ENCODE measurements around the gene ZNF81. TPM values are rescaled to one million over a fixed set of nuclear protein-coding genes. Genes with fewer than 3 reads are reported as not detected.

ZNF81 gene
- total RNA-seq, 1 experiment from 2014 or later, result 4.8 TPM

DNA sequence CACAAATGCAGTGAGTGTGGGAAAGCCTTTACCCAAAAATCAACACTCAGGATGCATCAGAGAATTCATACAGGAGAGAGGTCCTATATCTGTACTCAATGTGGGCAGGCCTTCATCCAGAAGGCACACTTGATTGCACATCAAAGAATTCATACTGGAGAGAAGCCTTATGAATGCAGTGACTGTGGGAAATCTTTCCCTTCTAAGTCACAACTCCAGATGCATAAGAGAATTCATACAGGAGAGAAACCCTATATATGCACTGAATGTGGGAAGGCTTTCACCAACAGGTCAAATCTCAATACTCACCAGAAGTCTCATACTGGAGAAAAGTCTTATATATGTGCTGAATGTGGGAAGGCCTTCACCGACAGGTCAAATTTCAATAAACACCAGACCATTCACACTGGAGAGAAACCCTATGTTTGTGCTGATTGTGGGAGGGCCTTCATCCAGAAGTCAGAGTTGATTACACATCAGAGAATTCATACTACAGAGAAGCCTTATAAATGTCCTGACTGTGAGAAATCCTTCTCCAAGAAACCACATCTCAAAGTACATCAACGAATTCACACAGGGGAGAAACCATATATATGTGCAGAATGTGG, 79.3 kb downstream of the ZNF81 start:
- TF ChIP-seq ZNF274 (IDR thresholded peaks at IDR 0.05; ENCODE audit: low read depth, low read length), result peak; percentile 53
- TF ChIP-seq, protein P1, sequence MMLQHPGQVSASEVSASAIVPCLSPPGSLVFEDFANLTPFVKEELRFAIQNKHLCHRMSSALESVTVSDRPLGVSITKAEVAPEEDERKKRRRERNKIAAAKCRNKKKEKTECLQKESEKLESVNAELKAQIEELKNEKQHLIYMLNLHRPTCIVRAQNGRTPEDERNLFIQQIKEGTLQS (IDR thresholded peaks at IDR 0.05), result no peak
- Histone ChIP-seq H3K27me3 (ENCODE audit: insufficient read depth, low read length) (no peaks in the 10 kb centered on the region), H3K9me3 (ENCODE audit: control insufficient read depth in 1 of 2, insufficient read depth in 1 of 2, low read depth in 1 of 2, low read length in 2 of 2) (no peaks in the 10 kb centered on the region), H2AFZ (ENCODE audit: low read depth, low read length, poor library complexity, severe bottlenecking) (no peak overlapping the region), H3K9me2 (ENCODE audit: insufficient read depth) (no peaks in the 10 kb centered on the region), H3K4me2 (ENCODE audit: low read length) (no peak overlapping the region), H3K4me3 (replicated peaks in 1 of 2; ENCODE audit: low read depth in 1 of 2, low read length in 2 of 2) (no peak overlapping the region), H4K20me1 (ENCODE audit: insufficient read depth) (no peaks in the 10 kb centered on the region), H3K4me1 (ENCODE audit: control insufficient read depth in 1 of 2, insufficient read depth in 2 of 2, low read length in 2 of 2) (no peaks in the 10 kb centered on the region), H3K27ac (ENCODE audit: low read depth, low read length) (no peak overlapping the region), H3K9ac (ENCODE audit: low read length) (no peak overlapping the region), H3K36me3 (ENCODE audit: control insufficient read depth in 1 of 2, insufficient read depth in 2 of 2, low read length in 2 of 2) (no peaks in the 10 kb centered on the region), H3K79me2 (ENCODE audit: insufficient read depth, low read length) (no peaks in the 10 kb centered on the region)
- BruUV-seq (replicated peaks), result no TSS peak
- RAD21 ChIA-PET (ENCODE audit: low non-redundant PET in 1 of 2, low total read pairs in 2 of 2, uncharacterized antibody in 2 of 2, unreplicated experiment in 2 of 2), result no interaction called here
- DNase-seq (ENCODE audit: low read depth, low spot score) (no peak), ATAC-seq (no peak)
- intact Hi-C loops (cut with micrococcal nuclease), result no loop called here
- CTCF ChIA-PET, result no interaction called here
- POLR2A ChIA-PET, result no interaction called here

DNA sequence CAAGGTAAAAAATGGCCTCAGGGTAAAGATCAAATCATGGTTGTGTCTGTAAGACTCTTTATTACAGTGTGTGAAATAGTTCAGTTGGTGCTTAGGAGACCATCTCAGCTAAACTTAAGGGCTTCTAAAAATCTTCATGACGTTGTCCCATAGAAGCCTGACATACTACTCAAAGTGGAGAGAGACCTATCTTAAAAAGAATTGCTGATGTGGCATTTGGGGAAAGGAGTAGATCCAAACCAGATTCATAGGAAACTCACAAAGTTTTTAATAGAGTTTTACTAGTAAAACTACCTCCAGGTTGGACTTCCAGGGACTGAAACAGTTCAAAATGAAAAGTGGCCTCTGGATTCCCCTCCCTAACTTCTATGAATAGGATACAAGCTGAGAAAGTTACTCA, 81.6 kb downstream of the ZNF81 start:
- no peak for TF ChIP-seq RAD21 (IDR thresholded peaks at IDR 0.05; ENCODE audit: low read depth)
- TF ChIP-seq, protein P2, sequence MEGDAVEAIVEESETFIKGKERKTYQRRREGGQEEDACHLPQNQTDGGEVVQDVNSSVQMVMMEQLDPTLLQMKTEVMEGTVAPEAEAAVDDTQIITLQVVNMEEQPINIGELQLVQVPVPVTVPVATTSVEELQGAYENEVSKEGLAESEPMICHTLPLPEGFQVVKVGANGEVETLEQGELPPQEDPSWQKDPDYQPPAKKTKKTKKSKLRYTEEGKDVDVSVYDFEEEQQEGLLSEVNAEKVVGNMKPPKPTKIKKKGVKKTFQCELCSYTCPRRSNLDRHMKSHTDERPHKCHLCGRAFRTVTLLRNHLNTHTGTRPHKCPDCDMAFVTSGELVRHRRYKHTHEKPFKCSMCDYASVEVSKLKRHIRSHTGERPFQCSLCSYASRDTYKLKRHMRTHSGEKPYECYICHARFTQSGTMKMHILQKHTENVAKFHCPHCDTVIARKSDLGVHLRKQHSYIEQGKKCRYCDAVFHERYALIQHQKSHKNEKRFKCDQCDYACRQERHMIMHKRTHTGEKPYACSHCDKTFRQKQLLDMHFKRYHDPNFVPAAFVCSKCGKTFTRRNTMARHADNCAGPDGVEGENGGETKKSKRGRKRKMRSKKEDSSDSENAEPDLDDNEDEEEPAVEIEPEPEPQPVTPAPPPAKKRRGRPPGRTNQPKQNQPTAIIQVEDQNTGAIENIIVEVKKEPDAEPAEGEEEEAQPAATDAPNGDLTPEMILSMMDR (IDR thresholded peaks at IDR 0.05 in 2 of 3, conservative IDR thresholded peaks at IDR 0.05 in 1 of 3; ENCODE audit: borderline replicate concordance in 1 of 3, insufficient read depth in 1 of 3, low read depth in 2 of 3, low read length in 2 of 3), result no peak
- no peak for TF ChIP-seq ZNF274 (IDR thresholded peaks at IDR 0.05; ENCODE audit: low read depth, low read length)
- TF ChIP-seq YY1 (IDR thresholded peaks at IDR 0.05; ENCODE audit: extremely low read depth, insufficient replicate concordance, low read depth, low read length), result no peak
- no peak for TF ChIP-seq EZH2 (IDR thresholded peaks at IDR 0.05)
- no peak for TF ChIP-seq POLR2AphosphoS5 (IDR thresholded peaks at IDR 0.05; ENCODE audit: low read depth, low read length)
- no peak for TF ChIP-seq SRF (IDR thresholded peaks at IDR 0.05; ENCODE audit: low read depth)
- TF ChIP-seq EGR1 (IDR thresholded peaks at IDR 0.05; ENCODE audit: low read depth), result no peak
- no peak for TF ChIP-seq SP1 (IDR thresholded peaks at IDR 0.05; ENCODE audit: low read depth)
- no peak for TF ChIP-seq ELF1 (IDR thresholded peaks at IDR 0.05; ENCODE audit: borderline replicate concordance, low read depth)
- TF ChIP-seq EZH2phosphoT487 (IDR thresholded peaks at IDR 0.05; ENCODE audit: borderline replicate concordance), result no peak
- TF ChIP-seq, protein P1 (IDR thresholded peaks at IDR 0.05), result no peak
- TF ChIP-seq TCF7L2 (IDR thresholded peaks at IDR 0.05; ENCODE audit: borderline replicate concordance, extremely low read depth, insufficient read depth, insufficient read length), result no peak
- no peak for TF ChIP-seq SIN3A (IDR thresholded peaks at IDR 0.05; ENCODE audit: low read depth)
- DNase-seq (ENCODE audit: low read depth, low spot score) (no peak), ATAC-seq (no peak)
- H3K27me3 ChIP-seq (ENCODE audit: insufficient read depth, low read length), result no peaks in the 10 kb centered on the region
- H3K79me2 ChIP-seq (ENCODE audit: insufficient read depth, low read length), result no peaks in the 10 kb centered on the region
- no peak overlapping the region for H3K27ac ChIP-seq (ENCODE audit: low read depth, low read length)
- H3K9ac ChIP-seq (ENCODE audit: low read length), result no peak overlapping the region
- ChIA-PET RAD21 (ENCODE audit: low non-redundant PET in 1 of 2, low total read pairs in 2 of 2, uncharacterized antibody in 2 of 2, unreplicated experiment in 2 of 2) (no interaction called here), CTCF (no interaction called here), POLR2A (no interaction called here)
- intact Hi-C loops (cut with micrococcal nuclease), result no loop called here
- H3K9me2 ChIP-seq (ENCODE audit: insufficient read depth), result no peaks in the 10 kb centered on the region
- no peak overlapping the region for H2AFZ ChIP-seq (ENCODE audit: low read depth, low read length, poor library complexity, severe bottlenecking)
- no peaks in the 10 kb centered on the region for H3K9me3 ChIP-seq (ENCODE audit: control insufficient read depth in 1 of 2, insufficient read depth in 1 of 2, low read depth in 1 of 2, low read length in 2 of 2)
- H3K4me1 ChIP-seq (ENCODE audit: control insufficient read depth in 1 of 2, insufficient read depth in 2 of 2, low read length in 2 of 2), result no peaks in the 10 kb centered on the region
- no peaks in the 10 kb centered on the region for H4K20me1 ChIP-seq (ENCODE audit: insufficient read depth)
- no peak overlapping the region for H3K4me2 ChIP-seq (ENCODE audit: low read length)
- no peaks in the 10 kb centered on the region for H3K36me3 ChIP-seq (ENCODE audit: control insufficient read depth in 1 of 2, insufficient read depth in 2 of 2, low read length in 2 of 2)
- no peak overlapping the region for H3K4me3 ChIP-seq (replicated peaks in 1 of 2; ENCODE audit: low read depth in 1 of 2, low read length in 2 of 2)
- no TSS peak for BruUV-seq (replicated peaks)

Measured in HCT116 (cell line).